GM06990 (cell line): ENCODE data around the gene HLA-DPA1.
"Not testable (repeated sequence)": the region's sequence is repeated elsewhere in the genome, so short reads cannot be mapped to it uniquely, and the experiment has no call there.

Experiments used
- DNase-seq: peaks from one replicate; pipeline ENCODE4 v3.0.0-alpha.2; 2011; ENCODE audit not compliant: insufficient read length; ENCODE audit errors: extremely low read depth
- H3K27me3 ChIP-seq: replicated peaks from 2 replicates; pipeline ENCODE4 v1.6.0; 2011; ENCODE audit warnings: low read length; ENCODE audit not compliant: control insufficient read depth, insufficient read depth
- H3K36me3 ChIP-seq: 2 replicates; pipeline ENCODE4 v1.5.1; 2011; ENCODE audit warnings: low read length; ENCODE audit not compliant: control insufficient read depth, insufficient read depth
- H3K4me3 ChIP-seq: replicated peaks from 2 replicates; pipeline ENCODE4 v1.5.1; 2011; ENCODE audit warnings: low read depth, mild to moderate bottlenecking, control low read depth, low read length
- CTCF ChIP-seq: IDR thresholded peaks from 2 replicates; pipeline ENCODE4 v1.5.1; 2011; ENCODE audit warnings: low read length, control low read depth, mild to moderate bottlenecking, inconsistent platforms; ENCODE audit not compliant: insufficient read depth, poor library complexity, severe bottlenecking

HLA-DPA1 gene

DNA sequence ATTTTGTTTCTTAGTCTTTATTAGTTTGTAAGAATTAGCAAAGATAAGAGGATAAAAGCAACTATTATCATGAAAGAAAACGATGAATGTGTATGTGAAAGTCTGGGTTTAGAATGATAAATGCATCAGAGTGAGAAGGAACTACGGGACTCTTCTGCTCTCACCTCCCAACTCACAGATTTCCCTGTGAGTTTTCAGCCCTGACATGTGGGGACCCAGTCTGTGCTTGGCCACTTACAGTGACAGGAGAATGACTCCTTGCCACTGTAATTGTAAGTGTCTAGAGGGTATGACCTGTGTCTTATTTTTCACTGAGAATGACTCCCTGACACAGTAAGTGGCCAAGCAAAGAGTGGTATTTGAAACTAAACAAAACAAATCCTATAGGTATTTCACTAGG lies 2.5 kb downstream of the HLA-DPA1 start:
- Histone ChIP-seq H3K4me3 (peak overlapping the region; percentile 78), H3K27me3 (no peaks in the 10 kb centered on the region), H3K36me3 (peaks cover 15% of the 10 kb centered on the region)
- no peak for TF ChIP-seq CTCF
- DNase-seq, result no peak

DNA sequence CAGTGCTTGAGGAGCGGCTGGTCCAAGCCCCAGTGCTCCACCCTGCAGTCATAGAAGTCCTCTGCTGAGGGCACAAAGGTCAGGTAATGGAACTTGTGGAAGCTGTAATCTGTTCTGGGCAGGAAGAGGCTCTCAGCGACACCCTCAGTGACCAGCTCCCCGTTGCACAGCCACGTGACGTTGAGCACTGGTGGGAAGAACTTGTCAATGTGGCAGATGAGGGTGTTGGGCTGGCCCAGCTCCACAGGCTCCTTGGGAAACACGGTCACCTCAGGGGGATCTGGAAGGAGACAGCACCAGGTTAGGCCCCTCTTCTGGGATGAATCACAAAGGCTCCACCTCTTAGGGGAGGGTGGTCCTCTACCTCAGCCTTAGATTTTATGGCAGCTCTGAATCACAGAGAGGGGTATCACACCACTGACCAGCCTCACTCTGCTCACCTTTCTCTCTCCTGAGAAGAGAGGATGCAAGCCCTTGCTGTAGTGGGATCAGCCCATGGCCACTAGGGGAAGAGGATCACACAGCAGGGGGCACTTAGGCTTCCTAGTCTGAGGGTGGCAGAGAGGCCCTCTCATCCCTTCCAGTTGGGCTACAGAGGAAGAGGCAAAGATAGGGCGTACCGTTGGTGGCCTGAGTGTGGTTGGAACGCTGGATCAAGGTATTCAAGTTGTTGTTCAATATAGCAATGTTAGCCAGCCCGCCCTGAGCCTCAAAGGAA lies 4.3 kb downstream of the HLA-DPA1 start:
- H3K36me3 ChIP-seq, result peaks cover 22% of the 10 kb centered on the region
- TF ChIP-seq CTCF, result no peak
- no peak for DNase-seq
- H3K27me3 ChIP-seq, result no peaks in the 10 kb centered on the region
- H3K4me3 ChIP-seq, result no peak overlapping the region

DNA sequence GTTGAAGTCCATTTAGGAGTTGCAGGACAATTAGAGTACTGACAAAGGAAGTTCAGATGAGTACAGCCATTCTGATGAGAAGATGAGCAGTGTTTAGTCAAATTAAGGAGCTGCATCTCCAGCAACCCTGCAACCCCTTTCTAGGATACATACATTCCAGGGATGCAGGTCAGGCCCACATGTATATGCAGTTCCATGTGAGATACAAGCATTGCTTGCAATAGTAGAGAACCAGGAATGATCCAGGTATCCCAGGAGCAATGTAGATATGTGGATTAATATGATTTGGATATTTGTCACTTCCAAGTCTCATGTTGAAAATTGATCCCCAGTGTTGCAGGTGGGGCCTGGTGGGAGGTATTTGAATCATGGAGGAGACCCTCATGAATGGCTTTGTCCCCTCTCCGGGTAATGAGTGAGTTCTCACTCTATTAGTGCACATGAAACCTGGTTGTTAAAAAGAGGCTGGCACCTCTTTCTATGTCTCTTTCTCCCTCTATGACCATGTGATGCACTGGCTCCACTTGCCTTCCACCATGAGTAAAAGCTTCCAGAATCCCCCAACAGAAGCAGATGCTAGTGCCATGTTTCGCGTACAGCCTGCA lies 6.4 kb downstream of the HLA-DPA1 start:
- Histone ChIP-seq H3K4me3 (no peak overlapping the region), H3K27me3 (no peaks in the 10 kb centered on the region), H3K36me3 (peaks cover 22% of the 10 kb centered on the region)
- TF ChIP-seq CTCF, result no peak
- no peak for DNase-seq

DNA sequence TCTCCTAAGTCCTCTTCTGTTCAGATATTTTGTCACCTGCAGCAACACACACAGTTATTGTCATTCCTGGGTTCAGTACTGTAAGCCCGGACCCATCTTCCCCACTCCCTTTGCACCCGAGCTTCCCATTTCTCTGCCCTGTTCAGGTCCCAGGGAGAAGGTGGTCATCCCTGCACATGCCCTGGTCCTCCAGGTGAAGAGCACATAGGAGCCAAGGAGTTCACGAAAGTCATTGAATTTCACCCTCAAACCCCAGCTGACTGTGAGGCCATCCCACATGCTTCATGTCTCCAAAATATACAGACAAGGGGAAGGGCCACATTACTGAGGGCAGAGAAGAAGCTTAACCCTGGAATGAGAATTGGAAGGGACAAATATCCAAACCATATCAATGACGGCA lies 8.1 kb downstream of the HLA-DPA1 start:
- Histone ChIP-seq H3K4me3 (no peak overlapping the region), H3K27me3 (no peaks in the 10 kb centered on the region), H3K36me3 (peaks cover 22% of the 10 kb centered on the region)
- no peak for TF ChIP-seq CTCF
- no peak for DNase-seq

- TF ChIP-seq CTCF, result no peak
- DNase-seq, result no peak
- Histone ChIP-seq H3K4me3 (no peak overlapping the region), H3K27me3 (no peaks in the 10 kb centered on the region), H3K36me3 (peaks cover 22% of the 10 kb centered on the region)
Measured at GRCh38 chr6:33064723-33065122, 8.7 kb downstream of the HLA-DPA1 start.

- H3K4me3 ChIP-seq, H3K36me3 ChIP-seq, H3K27me3 ChIP-seq, DNase-seq: not testable (repeated sequence)
Measured at GRCh38 chr6:33063435-33063834, 10.0 kb downstream of the HLA-DPA1 start.
